Measurements from ENCODE around the gene B3GALT6. TPM values are rescaled to one million over a fixed set of nuclear protein-coding genes. Genes with fewer than 3 reads are reported as not detected.
"Not testable (repeated sequence)": the region's sequence is repeated elsewhere in the genome, so short reads cannot be mapped to it uniquely, and the experiment has no call there.

The B3GALT6 gene
- total and polyA plus RNA-seq, 2 experiments from 2014 or later = 28.9 to 36.3 TPM

DNA sequence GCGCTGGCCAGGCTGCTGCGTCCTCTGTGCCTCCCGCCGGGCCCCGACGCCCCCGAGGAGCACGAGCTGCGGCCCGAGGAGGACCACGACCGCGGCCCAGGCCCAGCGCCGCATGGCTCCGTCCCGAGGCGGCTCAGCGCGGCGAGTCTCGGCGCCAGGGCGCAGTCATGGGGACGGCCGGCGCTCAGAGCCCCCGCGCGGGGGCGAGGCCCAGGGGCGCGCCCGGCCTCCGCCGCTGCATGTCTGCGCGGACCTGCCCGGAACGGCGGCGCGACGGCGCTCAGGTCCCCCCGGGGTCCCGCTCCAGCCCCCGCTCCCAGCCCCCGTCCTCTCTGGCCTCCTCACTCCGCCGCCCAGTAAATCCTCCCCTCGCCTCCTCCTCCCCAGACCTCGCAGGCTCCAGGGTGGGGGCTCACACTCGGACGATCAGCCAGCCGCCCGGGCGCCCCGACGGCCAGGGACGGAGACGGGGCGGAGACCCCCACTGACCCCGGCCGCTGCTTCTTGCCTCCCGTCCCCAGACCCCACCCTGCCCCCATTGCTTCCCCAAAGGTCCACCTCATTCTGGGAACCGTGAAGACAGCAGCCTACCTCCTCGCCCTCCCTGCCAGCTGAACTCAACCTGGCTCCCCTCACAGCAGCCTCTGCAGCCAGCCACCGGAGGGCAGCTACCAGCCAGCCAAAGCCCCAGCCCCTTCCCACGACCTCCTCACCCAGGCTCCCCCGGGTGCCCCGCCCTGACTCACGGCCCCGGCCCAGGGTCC lies 14.7 kb downstream of the B3GALT6 start, which contains the start of gene C1QTNF12:
TSS of gene C1QTNF12 (minus strand) at position 146 of the 764 bp plus-strand sequence. CDS start at position 114, 32 bp downstream.
- Histone ChIP-seq H4K20me1 (ENCODE audit: insufficient read depth, poor library complexity, severe bottlenecking) (no peaks in the 10 kb centered on the region), H3K36me3 (replicated peaks; ENCODE audit: insufficient read depth, low read depth) (no peaks in the 10 kb centered on the region), H3K4me2 (peak within 1 kb of the TSS; percentile 70), H3K9me2 (replicated peaks; ENCODE audit: insufficient read depth) (no peaks in the 10 kb centered on the region), H2AFZ (no peak within 1 kb of the TSS), H3K79me2 (no peaks in the 10 kb centered on the region), H3K4me1 (ENCODE audit: insufficient read depth) (peaks cover 3% of the 10 kb centered on the region), H3K9me3 (ENCODE audit: low read depth) (no peaks in the 10 kb centered on the region), H3K4me3 (no peak within 1 kb of the TSS), H3K27ac (no peak within 1 kb of the TSS), H3K27me3 (peaks cover 24% of the 10 kb centered on the region)
- no peak for DNase-seq (ENCODE audit: low spot score)
- WGBS (ENCODE audit: low lambda C conversion rate, missing lambda C conversion rate) = 6% methylated on average over 21 of the region's 74 CpGs
- TF ChIP-seq EZH2phosphoT487 (IDR thresholded peaks at IDR 0.05; ENCODE audit: low read depth, severe bottlenecking, unreplicated experiment) (no peak), EZH2 (IDR thresholded peaks at IDR 0.05; ENCODE audit: borderline replicate concordance) (no peak)
- TF ChIP-seq, protein P1, sequence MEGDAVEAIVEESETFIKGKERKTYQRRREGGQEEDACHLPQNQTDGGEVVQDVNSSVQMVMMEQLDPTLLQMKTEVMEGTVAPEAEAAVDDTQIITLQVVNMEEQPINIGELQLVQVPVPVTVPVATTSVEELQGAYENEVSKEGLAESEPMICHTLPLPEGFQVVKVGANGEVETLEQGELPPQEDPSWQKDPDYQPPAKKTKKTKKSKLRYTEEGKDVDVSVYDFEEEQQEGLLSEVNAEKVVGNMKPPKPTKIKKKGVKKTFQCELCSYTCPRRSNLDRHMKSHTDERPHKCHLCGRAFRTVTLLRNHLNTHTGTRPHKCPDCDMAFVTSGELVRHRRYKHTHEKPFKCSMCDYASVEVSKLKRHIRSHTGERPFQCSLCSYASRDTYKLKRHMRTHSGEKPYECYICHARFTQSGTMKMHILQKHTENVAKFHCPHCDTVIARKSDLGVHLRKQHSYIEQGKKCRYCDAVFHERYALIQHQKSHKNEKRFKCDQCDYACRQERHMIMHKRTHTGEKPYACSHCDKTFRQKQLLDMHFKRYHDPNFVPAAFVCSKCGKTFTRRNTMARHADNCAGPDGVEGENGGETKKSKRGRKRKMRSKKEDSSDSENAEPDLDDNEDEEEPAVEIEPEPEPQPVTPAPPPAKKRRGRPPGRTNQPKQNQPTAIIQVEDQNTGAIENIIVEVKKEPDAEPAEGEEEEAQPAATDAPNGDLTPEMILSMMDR (IDR thresholded peaks at IDR 0.05; ENCODE audit: poor library complexity) = no peak

DNA sequence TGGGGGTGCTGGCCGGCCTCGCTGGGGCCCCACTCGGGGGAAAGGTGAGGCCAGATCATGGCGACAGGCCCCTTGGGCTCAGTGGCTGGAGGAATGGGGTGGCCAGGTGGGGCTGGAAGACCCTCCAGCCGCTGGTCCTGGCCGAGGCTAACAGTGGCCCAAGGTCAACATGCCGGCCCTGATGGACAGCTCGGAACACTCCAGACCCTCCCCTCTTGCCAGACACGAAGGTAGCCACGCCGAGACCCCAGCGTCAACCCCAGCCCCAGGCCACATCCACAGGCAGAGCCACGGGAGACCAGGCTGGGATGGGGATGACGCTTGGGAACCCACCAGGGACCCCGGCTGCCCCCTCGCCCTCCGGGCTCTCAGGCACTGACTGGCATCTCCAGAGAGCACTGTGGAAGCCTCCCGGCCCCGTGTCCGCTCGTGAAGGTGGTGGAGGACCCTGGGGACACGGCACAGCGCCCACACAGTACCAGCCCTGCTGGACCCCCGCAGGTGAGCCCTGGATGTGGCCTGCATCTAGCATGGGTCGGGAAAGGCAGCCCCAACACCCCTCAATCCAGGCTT lies 15.4 kb downstream of the B3GALT6 start:
- H3K4me2 ChIP-seq = peak overlapping the region; percentile 70
- TF ChIP-seq, protein P1 (IDR thresholded peaks at IDR 0.05; ENCODE audit: poor library complexity) = no peak
- TF ChIP-seq EZH2 (IDR thresholded peaks at IDR 0.05; ENCODE audit: borderline replicate concordance) (no peak), EZH2phosphoT487 (IDR thresholded peaks at IDR 0.05; ENCODE audit: low read depth, severe bottlenecking, unreplicated experiment) (no peak)
- 79% methylated on average over 25 of the region's 25 CpGs for WGBS (ENCODE audit: low lambda C conversion rate, missing lambda C conversion rate)

DNA sequence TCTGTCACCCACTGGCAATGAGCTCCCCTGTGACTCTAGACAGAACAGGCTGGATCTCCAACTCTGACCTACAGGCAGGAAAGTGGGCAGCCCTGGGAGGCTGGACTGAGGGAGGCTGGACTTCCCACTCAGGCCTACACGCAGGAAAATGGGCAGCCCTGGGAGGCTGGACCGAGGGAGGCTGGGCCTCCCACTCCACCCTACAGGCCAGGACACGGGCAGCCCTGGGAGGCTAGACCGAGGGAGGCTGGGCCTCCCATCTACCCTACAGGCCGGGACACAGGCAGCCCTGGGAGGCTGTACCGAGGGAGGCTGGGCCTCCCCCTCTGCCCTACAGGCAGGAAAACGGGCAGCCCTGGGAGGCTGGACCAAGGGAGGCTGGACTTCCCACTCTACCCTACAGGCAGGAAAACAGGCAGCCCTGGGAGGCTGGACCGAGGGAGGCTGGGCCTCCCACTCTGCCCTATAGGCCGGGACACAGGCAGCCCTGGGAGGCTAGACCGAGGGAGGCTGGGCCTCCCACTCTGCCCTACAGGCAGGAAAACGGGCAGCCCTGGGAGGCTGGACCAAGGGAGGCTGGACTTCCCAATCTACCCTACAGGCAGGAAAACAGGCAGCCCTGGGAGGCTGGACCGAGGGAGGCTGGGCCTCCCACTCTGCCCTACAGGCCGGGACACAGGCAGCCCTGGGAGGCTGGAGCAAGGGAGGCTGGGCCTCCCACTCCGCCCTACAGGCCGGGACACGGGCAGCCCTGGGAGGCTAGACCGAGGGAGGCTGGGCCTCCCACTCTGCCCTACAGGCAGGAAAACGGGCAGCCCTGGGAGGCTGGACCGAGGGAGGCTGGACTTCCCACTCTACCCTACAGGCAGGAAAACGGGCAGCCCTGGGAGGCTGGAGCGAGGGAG lies 16.2 kb downstream of the B3GALT6 start:
- not testable (repeated sequence) for DNase-seq (ENCODE audit: low spot score); H3K9me3 ChIP-seq (ENCODE audit: low read depth); H4K20me1 ChIP-seq (ENCODE audit: insufficient read depth, poor library complexity, severe bottlenecking); H3K4me3 ChIP-seq; H2AFZ ChIP-seq; H3K27ac ChIP-seq; H3K4me2 ChIP-seq; H3K36me3 ChIP-seq (replicated peaks; ENCODE audit: insufficient read depth, low read depth); H3K79me2 ChIP-seq; H3K4me1 ChIP-seq (ENCODE audit: insufficient read depth); H3K9me2 ChIP-seq (replicated peaks; ENCODE audit: insufficient read depth)
- H3K27me3 ChIP-seq = peaks cover 24% of the 10 kb centered on the region
- 91% methylated on average over 12 of the region's 21 CpGs for WGBS (ENCODE audit: low lambda C conversion rate, missing lambda C conversion rate)

More for the DNA sequence above, 15.4 kb downstream of the B3GALT6 start:
- Histone ChIP-seq H3K9me3 (ENCODE audit: low read depth) (no peaks in the 10 kb centered on the region), H3K27ac (no peak overlapping the region), H3K9me2 (replicated peaks; ENCODE audit: insufficient read depth) (no peaks in the 10 kb centered on the region), H3K36me3 (replicated peaks; ENCODE audit: insufficient read depth, low read depth) (no peaks in the 10 kb centered on the region), H3K4me1 (ENCODE audit: insufficient read depth) (peaks cover 3% of the 10 kb centered on the region), H3K27me3 (peaks cover 24% of the 10 kb centered on the region), H2AFZ (no peak overlapping the region), H3K79me2 (no peaks in the 10 kb centered on the region), H4K20me1 (ENCODE audit: insufficient read depth, poor library complexity, severe bottlenecking) (no peaks in the 10 kb centered on the region), H3K4me3 (no peak overlapping the region)
- no peak for DNase-seq (ENCODE audit: low spot score)

Measured in hepatocyte (in vitro differentiated cells).